NCI-H2081 treated with DMSO at 0.1 percent for 48 hours (cell line): ENCODE results near the gene ZDHHC8.

Source experiments
- DNase-seq: peaks from one replicate; lab custom pipeline; 2025; lab: John Stamatoyannopoulos, UW

ZDHHC8 gene

GRCh38 chr22:20178915-20179227 is 47.3 kb downstream of the ZDHHC8 start:
- no peak for DNase-seq

DNA sequence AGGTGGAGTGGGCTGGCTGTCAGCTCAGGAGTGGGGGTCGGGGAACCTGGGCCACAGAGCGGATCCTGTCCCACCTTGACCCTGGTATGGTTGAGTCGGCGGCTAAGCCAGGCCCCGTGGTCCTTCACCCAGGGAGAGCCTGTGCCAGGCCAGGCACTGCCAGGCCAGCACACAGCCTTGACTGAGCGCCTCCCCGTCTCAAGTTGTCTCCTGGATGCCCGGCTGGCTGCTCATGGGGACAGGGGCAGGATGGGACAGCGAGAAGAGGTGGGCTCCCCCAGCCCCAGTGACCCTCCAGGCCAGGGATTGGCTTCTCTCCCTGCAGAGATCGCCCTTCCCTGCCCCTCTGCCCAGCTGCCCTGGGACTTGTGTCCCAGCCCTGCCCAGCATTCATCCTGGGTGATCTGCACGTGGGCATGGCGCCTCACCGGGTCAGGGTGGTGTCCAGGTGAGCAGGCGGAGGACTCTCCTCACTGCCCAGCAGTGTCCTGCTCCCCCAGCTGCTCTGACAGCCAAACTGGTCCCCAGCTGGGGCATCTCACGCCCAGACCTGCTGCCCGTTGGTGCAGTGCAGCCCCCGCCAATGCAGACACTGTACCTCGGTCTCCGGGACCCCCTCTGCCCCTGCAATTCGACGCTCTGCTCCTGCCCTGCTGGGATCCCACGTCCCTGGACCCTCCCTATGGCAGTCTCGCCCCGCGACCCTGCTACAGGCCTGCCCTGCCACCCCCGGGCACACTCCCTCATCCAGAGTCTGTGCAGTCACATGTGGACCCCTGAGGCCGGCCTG is 48.0 kb downstream of the ZDHHC8 start:
- DNase-seq: no peak

DNA sequence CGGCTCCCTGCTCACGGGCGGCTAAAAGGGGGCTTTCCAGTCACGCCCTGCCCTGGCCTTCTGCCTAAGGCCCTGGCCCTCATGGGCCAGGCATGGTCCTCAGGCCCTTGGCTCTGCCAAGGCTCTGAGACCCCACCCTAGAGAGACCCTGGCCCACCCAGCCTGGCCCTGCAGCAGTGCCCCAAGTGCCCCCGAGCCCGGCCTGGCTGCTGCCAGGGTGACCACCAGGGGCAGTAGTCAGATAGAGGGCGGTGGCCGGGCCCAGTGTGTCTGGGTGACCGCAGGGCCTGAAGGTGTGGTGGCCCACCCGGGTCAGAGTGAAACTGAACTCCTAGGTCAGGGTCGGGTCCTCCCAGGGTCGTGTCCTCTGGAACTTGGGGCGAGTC is 48.6 kb downstream of the ZDHHC8 start:
- no peak for DNase-seq

- DNase-seq: no peak
These were observed 49.0 kb downstream of the ZDHHC8 start for GRCh38 chr22:20180640-20181039.

- no peak for DNase-seq
These were observed 49.7 kb downstream of the ZDHHC8 start for GRCh38 chr22:20181194-20181883.

DNA sequence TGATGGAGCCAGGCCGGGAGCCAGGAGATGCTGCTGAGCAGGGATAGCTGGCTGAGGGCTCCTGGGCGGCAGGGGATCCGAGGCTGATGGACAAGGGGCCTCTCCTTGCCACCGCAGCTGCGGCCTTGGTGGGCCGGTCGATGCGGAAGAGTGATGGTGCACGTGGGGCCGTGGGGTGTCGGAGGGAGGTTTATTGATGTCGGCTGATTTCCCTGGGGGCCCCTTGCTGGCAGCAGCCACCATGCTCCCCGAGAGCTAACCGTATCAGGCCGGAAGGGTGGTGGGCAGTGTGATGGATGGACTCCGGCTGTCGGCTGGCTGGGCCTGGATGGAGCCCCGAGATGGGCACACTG is 50.3 kb downstream of the ZDHHC8 start:
- DNase-seq: no peak

DNA sequence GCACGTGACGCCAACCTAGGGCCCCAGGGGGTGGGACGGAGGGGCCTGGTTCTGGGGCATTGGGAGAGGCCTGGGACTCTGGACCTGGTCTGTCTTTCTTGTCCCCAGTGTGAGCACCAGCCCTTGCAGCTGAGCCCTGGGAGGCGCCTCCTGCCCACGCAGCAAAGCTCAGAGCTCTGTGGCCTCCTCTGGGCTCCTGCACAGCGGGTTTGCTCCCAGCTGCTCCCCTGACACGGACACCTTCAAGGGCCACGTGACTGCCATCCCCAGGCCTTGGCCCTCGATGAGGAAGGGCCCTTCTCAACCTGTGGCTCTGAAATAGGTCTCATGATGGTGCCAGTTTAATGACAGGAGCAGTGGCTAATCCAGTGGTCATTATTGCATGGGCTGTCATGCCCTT is 50.8 kb downstream of the ZDHHC8 start:
- DNase-seq: no peak

DNA sequence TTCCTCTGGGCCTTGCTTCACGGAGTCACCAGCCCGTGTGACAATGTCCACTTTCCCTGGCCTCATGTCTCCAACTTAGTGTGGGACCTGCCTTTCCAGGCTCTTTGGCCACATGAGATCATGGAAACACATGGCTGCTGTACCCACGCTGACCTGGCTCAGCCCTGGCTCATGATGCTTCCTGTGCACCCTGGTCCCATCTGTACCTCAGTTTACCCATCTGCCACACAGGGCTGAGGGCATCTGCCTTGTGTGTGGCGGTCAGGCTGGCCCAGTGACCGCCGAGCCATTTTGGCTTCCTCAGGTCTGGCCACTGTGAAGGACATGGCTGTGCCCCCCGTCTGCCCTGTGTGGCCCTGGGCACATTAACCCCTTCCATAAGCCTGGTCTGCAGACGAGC is 51.5 kb downstream of the ZDHHC8 start:
- DNase-seq: no peak

GRCh38 chr22:20183823-20184222 is 52.2 kb downstream of the ZDHHC8 start:
- DNase-seq: no peak

GRCh38 chr22:20184501-20185165 is 53.0 kb downstream of the ZDHHC8 start:
- DNase-seq: no peak

GRCh38 chr22:20185750-20186149 is 54.1 kb downstream of the ZDHHC8 start:
- DNase-seq: no peak

- DNase-seq: no peak
These were observed 54.7 kb downstream of the ZDHHC8 start for GRCh38 chr22:20186183-20186870.

- DNase-seq: no peak
These were observed 55.4 kb downstream of the ZDHHC8 start for GRCh38 chr22:20186871-20187546.

GRCh38 chr22:20187777-20188566 is 56.4 kb downstream of the ZDHHC8 start:
- no peak for DNase-seq

- no peak for DNase-seq
These were observed 56.9 kb downstream of the ZDHHC8 start for GRCh38 chr22:20188567-20188877.

GRCh38 chr22:20191000-20191515 is 59.5 kb downstream of the ZDHHC8 start:
- DNase-seq: no peak

GRCh38 chr22:20191803-20192202 is 60.2 kb downstream of the ZDHHC8 start:
- no peak for DNase-seq

DNA sequence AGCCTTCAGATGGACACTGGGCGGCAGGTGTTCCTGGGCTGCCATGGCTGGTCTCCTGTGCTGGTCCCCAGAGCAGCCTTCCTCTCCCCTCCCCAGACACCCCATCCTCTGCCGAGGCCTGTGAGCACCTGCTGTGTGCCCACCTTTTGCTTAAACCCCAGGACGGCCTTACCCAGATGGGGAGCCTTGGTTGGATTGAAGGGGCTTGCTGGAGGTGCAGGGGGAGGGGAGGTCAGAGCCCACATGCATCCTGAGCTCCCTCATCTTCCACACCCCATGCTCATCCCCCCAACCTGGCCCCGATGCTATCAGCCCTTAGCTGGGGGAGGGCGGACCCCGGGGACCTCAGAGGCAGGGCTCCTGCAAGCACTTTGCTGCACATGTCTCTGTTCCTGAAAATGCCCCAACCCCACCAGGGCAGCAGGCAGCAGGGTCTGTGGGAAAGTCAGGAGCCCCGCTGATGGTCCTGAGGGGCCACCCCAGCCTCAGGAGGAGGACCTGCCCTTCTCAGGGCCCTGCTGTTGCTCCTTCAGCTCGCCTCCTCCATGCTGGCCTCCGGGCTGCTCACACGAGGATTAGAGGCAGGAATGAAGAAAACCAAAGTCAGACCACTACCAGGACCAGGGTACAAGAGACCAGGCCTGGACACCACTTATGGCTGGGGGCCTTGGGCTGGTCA is 60.8 kb downstream of the ZDHHC8 start:
- no peak for DNase-seq

- no peak for DNase-seq
These were observed 61.6 kb downstream of the ZDHHC8 start for GRCh38 chr22:20192972-20193760.
